Parathyroid adenoma (tissue), 2 donors: ENCODE measurements around the gene UBE2U.
A peak's percentile ranks its signal among the peaks of the same experiment; 100 is the strongest.
"Not testable (repeated sequence)": the region's sequence is repeated elsewhere in the genome, so short reads cannot be mapped to it uniquely, and the experiment has no call there.

ENCODE experiments used
- H2AFZ ChIP-seq: fragments of 300-600 bp; sonication (generic); one replicate; pipeline ENCODE4 v1.7.0; 2017; ENCODE audit warnings: antibody characterized with exemption, mild to moderate bottlenecking
- H3K27ac ChIP-seq: fragments of 300-600 bp; sonication (generic); one replicate; pipeline ENCODE4 v1.7.0; 2017
- H3K27me3 ChIP-seq: fragments of 300-600 bp; sonication (generic); one replicate; pipeline ENCODE4 v1.7.0; 2017; ENCODE audit warnings: low read length; ENCODE audit not compliant: control insufficient read depth, insufficient read depth
- H3K36me3 ChIP-seq: fragments of 300-600 bp; sonication (generic); one replicate; pipeline ENCODE4 v1.7.0; 2017; ENCODE audit warnings: low read length; ENCODE audit not compliant: control insufficient read depth, insufficient read depth
- H3K4me1 ChIP-seq: fragments of 300-600 bp; sonication (generic); one replicate; pipeline ENCODE4 v1.7.0; 2017; ENCODE audit warnings: control low read depth
- H3K4me2 ChIP-seq: fragments of 300-600 bp; sonication (generic); one replicate; pipeline ENCODE4 v1.7.0; 2017; ENCODE audit warnings: low read length
- H3K4me3 ChIP-seq: fragments of 300-600 bp; sonication (generic); one replicate; pipeline ENCODE4 v1.7.0; 2017; ENCODE audit warnings: low read depth, low read length
- H3K79me2 ChIP-seq: fragments of 300-600 bp; sonication (generic); one replicate; pipeline ENCODE4 v1.7.0; 2017; ENCODE audit warnings: control low read depth
- H3K9ac ChIP-seq: fragments of 300-600 bp; sonication (generic); one replicate; pipeline ENCODE4 v1.7.0; 2017; ENCODE audit warnings: mild to moderate bottlenecking
- H3K9me3 ChIP-seq: fragments of 300-600 bp; sonication (generic); one replicate; pipeline ENCODE4 v1.7.0; 2017; ENCODE audit warnings: low read length; ENCODE audit not compliant: control insufficient read depth
- CTCF ChIP-seq: fragments of 300-600 bp; sonication (generic); IDR thresholded peaks from one replicate; pipeline ENCODE4 v1.7.0; 2017; ENCODE audit warnings: antibody characterized with exemption, mild to moderate bottlenecking
- donor health status: primary hyperparathyroidism.

The UBE2U gene

GRCh38 chr1:64236541-64236954 lies 33.1 kb downstream of the UBE2U start:
- Histone ChIP-seq H3K9me3 (no peaks in the 10 kb centered on the region), H2AFZ (no peak overlapping the region), H3K27ac (no peak overlapping the region), H3K27me3 (no peaks in the 10 kb centered on the region), H3K36me3 (no peaks in the 10 kb centered on the region), H3K4me1 (no peaks in the 10 kb centered on the region), H3K79me2 (no peaks in the 10 kb centered on the region), H3K9ac (no peak overlapping the region), H3K4me3 (no peak overlapping the region), H3K4me2 (no peak overlapping the region)
- TF ChIP-seq CTCF, result no peak

- H3K79me2 ChIP-seq, H3K36me3 ChIP-seq, H3K27me3 ChIP-seq, H2AFZ ChIP-seq, H3K9ac ChIP-seq, H3K4me1 ChIP-seq, H3K4me3 ChIP-seq, H3K4me2 ChIP-seq, H3K9me3 ChIP-seq, H3K27ac ChIP-seq: not testable (repeated sequence)
Observed at GRCh38 chr1:64239519-64239918, 36.1 kb downstream of the UBE2U start.

DNA sequence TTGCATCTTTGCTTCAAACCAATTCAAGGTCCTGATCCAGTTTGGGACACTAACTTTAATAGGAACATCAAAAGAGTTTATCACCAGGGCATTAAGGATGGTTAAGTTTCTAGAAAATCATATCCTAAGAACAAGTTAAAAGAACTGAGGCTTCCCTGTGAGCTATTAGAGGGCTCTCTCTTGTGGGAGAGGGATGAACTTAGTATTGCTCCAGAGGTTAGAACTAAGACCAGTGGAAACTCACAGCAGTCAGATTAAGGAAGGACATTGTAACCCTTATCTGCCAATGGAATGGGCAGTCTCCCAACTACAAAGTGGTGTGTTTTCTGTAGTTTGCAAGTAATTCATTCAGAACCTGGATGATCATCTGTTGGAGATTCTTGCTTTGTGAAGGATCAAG lies 36.8 kb downstream of the UBE2U start:
- Histone ChIP-seq H2AFZ (no peak overlapping the region), H3K27ac (no peak overlapping the region), H3K4me3 (no peak overlapping the region), H3K4me2 (no peak overlapping the region), H3K9me3 (no peaks in the 10 kb centered on the region), H3K27me3 (no peaks in the 10 kb centered on the region), H3K9ac (no peak overlapping the region), H3K4me1 (no peaks in the 10 kb centered on the region), H3K36me3 (no peaks in the 10 kb centered on the region), H3K79me2 (no peaks in the 10 kb centered on the region)
- TF ChIP-seq CTCF, result no peak

GRCh38 chr1:64241069-64241468 lies 37.6 kb downstream of the UBE2U start:
- Histone ChIP-seq H3K4me2 (no peak overlapping the region), H3K4me1 (no peaks in the 10 kb centered on the region), H3K4me3 (no peak overlapping the region), H2AFZ (no peak overlapping the region), H3K27ac (no peak overlapping the region), H3K79me2 (no peaks in the 10 kb centered on the region), H3K36me3 (no peaks in the 10 kb centered on the region), H3K9ac (no peak overlapping the region), H3K9me3 (no peaks in the 10 kb centered on the region), H3K27me3 (no peaks in the 10 kb centered on the region)
- no peak for TF ChIP-seq CTCF

- no peak overlapping the region for H3K27ac ChIP-seq
- H3K27me3 ChIP-seq, result no peaks in the 10 kb centered on the region
- H3K79me2 ChIP-seq, result no peaks in the 10 kb centered on the region
- no peaks in the 10 kb centered on the region for H3K36me3 ChIP-seq
- no peak overlapping the region for H3K4me2 ChIP-seq
- H2AFZ ChIP-seq, result no peak overlapping the region
- no peak overlapping the region for H3K9ac ChIP-seq
- no peaks in the 10 kb centered on the region for H3K9me3 ChIP-seq
- TF ChIP-seq CTCF, result peak; percentile 37
- no peak overlapping the region for H3K4me3 ChIP-seq
- H3K4me1 ChIP-seq, result no peaks in the 10 kb centered on the region
Observed at GRCh38 chr1:64242895-64243756, 39.7 kb downstream of the UBE2U start.
